Fibroblast of mammary gland (primary cell): Measurements from ENCODE around the gene CYP4F22.

Source experiments
- DNase-seq: peaks from one replicate; pipeline ENCODE4 v3.0.0-alpha.2; 2010; ENCODE audit warnings: low read depth
- H3K4me3 ChIP-seq: 2 replicates; pipeline ENCODE4 v1.5.1; 2011; ENCODE audit warnings: low read depth, mild to moderate bottlenecking, low read length, moderate library complexity; ENCODE audit not compliant: control insufficient read depth
- TF ChIP-seq, protein P1 (sequence below): conservative IDR thresholded peaks from 2 replicates; pipeline ENCODE4 v1.5.1; 2011; ENCODE audit warnings: low read depth, low read length, inconsistent platforms; ENCODE audit not compliant: control insufficient read depth, insufficient read depth

Gene CYP4F22

DNA sequence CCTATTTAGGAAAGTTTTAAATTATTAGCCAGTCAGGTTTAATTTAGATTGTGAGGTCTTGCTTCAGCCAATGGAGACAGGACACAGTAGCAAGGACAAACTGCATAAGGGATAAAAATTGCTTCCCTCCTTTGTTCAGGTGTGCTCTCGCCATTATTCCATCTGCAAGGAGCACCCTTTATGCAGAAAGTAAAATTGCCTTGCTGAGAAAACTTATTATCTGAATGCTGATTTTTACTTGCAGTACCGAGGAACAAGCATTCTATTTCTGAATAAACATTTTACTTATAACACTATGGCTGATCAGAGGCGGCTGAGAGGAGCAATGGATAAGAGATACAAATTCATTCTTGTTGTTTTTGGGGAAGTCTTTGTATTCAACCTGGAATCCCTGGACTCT is 8.0 kb downstream of the CYP4F22 start:
- TF ChIP-seq, protein P1, sequence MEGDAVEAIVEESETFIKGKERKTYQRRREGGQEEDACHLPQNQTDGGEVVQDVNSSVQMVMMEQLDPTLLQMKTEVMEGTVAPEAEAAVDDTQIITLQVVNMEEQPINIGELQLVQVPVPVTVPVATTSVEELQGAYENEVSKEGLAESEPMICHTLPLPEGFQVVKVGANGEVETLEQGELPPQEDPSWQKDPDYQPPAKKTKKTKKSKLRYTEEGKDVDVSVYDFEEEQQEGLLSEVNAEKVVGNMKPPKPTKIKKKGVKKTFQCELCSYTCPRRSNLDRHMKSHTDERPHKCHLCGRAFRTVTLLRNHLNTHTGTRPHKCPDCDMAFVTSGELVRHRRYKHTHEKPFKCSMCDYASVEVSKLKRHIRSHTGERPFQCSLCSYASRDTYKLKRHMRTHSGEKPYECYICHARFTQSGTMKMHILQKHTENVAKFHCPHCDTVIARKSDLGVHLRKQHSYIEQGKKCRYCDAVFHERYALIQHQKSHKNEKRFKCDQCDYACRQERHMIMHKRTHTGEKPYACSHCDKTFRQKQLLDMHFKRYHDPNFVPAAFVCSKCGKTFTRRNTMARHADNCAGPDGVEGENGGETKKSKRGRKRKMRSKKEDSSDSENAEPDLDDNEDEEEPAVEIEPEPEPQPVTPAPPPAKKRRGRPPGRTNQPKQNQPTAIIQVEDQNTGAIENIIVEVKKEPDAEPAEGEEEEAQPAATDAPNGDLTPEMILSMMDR = no peak
- no peak for DNase-seq
- no peak overlapping the region for H3K4me3 ChIP-seq

DNA sequence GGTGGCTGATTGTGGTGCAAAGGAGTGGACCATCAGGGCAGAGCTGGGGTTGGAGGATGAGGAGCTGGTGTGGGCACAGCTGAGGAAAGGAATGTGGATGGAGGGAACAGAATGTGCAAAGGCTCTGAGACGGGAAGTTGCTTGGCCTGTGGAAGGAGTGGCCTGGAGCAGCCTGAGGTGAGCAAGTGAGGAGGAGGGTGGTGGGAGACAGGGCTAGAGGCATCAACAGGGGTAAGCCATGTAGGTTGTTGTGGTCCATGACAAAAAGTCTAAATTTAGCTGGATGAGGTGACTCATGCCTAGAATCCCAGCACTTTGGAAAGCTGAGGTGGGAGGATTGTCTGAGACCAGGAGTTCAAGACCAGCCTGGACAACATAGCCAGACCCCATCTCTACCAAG is 9.5 kb downstream of the CYP4F22 start:
- TF ChIP-seq, protein P1 = no peak
- no peak overlapping the region for H3K4me3 ChIP-seq
- no peak for DNase-seq

DNA sequence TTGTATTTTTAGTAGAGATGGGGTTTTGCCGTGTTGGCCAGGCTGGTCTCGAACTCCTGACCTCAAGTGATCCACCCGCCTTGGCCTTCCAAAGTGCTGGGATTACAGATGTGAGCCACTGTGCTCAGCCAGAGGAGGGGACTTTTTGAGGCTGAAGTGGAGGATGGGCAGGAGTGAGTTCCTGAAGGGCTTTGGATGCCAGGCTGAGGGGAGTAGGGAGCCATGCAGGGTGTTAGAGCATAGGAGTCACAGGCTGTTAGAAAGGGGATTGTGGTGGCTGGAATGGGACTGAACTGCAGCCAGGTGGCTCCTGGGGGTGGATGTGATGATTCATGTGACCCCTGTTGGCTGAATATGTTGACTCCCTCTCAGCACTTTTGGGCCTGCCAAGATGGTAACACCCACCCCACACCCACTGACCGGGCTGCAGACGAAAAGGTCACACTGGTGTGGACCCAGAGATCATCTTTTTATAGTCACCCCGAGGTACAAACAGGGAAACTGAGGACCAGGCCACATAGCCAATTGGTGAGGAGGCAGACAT is 11.2 kb downstream of the CYP4F22 start:
- DNase-seq = no peak
- TF ChIP-seq, protein P1 = no peak
- H3K4me3 ChIP-seq = no peak overlapping the region

DNA sequence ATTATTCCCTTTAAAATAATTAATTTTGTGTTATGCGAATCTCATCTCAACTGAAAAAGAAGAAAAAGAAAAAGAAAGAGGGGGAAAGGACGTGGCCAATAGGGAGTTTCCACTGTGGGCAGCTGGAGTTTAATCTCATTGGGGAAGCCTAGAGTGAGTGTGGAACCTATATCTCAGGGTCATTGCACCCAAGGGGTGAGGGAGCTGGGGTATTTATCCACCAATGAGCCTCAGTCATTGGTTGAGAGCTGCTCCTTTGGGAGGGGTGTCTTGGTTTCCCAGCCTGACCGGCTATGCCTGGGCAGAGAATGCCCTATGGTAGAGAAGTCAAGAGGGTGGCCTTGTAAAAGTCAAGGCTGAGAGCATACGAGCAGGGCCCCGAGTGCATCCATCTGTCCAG is 16.5 kb downstream of the CYP4F22 start:
- TF ChIP-seq, protein P1 = no peak
- no peak for DNase-seq

DNA sequence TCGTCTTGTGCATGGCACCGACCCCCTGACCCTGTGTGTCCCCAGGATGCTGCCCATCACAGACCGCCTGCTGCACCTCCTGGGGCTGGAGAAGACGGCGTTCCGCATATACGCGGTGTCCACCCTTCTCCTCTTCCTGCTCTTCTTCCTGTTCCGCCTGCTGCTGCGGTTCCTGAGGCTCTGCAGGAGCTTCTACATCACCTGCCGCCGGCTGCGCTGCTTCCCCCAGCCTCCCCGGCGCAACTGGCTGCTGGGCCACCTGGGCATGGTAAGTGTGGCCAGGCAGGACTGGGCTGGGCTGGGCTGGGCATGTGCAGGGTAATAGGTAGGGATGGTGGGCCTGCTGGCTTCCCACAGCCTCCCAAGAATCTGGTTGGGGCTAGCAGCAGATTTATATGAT is 17.0 kb downstream of the CYP4F22 start:
- DNase-seq = no peak
- TF ChIP-seq, protein P1 = no peak
- no peak overlapping the region for H3K4me3 ChIP-seq

More for the DNA sequence above, 16.5 kb downstream of the CYP4F22 start:
- H3K4me3 ChIP-seq = no peak overlapping the region

DNA sequence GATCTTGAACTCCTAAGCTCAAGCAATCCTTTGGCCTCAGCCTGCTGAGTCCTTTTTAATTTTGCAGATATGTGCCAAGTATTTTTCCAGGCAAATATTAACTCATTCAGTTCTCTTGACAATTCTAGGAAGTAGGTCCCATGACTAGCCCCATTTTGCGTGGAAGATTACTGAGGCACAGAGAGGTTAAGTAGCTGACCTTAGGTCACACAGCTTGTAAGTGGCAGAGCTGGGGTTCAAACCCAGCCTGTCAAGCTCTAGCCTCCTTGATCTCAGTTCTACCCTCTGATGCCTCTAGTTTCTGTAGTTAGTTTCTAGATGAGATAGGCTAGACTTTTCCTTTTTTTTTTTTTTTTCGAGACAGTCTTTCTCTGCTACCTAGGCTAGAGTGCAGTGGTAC is 18.1 kb downstream of the CYP4F22 start:
- no peak overlapping the region for H3K4me3 ChIP-seq
- TF ChIP-seq, protein P1 = no peak
- DNase-seq = no peak

DNA sequence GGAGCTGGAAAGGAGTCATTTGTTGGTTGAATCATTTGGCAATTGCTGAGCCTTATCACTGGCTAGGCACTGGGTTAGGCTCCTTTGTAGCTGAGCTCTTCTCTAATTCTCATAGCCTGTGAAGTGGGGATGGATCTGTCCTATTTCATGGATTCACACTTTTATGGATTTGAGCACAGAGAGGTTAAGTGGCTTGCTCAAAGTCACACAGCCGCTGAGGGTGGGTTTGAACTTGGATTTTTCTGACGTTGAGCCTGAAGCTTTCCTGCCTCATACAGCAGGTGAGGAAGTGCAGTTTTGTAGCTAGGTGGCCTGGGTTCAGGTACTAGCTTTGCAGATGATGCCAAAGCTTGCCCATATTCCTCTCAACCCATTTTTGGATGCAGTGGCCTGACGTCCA is 19.4 kb downstream of the CYP4F22 start:
- TF ChIP-seq, protein P1 = no peak
- H3K4me3 ChIP-seq = no peak overlapping the region
- no peak for DNase-seq
